Measurements from ENCODE around the gene MLLT3.

Gene MLLT3

GRCh38 chr9:20582150-20582549 is 40.1 kb downstream of the MLLT3 start:
- ATAC-seq (ENCODE audit: low read depth) (no peak), DNase-seq (ENCODE audit: low spot score) (no peak)
- Histone ChIP-seq H3K4me3 (ENCODE audit: severe bottlenecking) (no peak overlapping the region), H3K36me3 (ENCODE audit: low read depth) (no peaks in the 10 kb centered on the region), H3K27ac (ENCODE audit: poor library complexity, severe bottlenecking) (no peak overlapping the region), H3K4me1 (ENCODE audit: insufficient read depth, poor library complexity, severe bottlenecking) (no peaks in the 10 kb centered on the region), H3K27me3 (ENCODE audit: insufficient read depth, poor library complexity, severe bottlenecking) (no peaks in the 10 kb centered on the region), H3K9me3 (ENCODE audit: severe bottlenecking) (no peaks in the 10 kb centered on the region)
- TF ChIP-seq CTCF (IDR thresholded peaks at IDR 0.05; ENCODE audit: poor library complexity, severe bottlenecking): no peak

- DNase-seq (ENCODE audit: low spot score) (no peak), ATAC-seq (ENCODE audit: low read depth) (peak; percentile 44; the same call in 1 of the 3 replicates)
- no peaks in the 10 kb centered on the region for H3K4me1 ChIP-seq (ENCODE audit: insufficient read depth, poor library complexity, severe bottlenecking)
- H3K36me3 ChIP-seq (ENCODE audit: low read depth): no peaks in the 10 kb centered on the region
- no peaks in the 10 kb centered on the region for H3K27me3 ChIP-seq (ENCODE audit: insufficient read depth, poor library complexity, severe bottlenecking)
- no peaks in the 10 kb centered on the region for H3K9me3 ChIP-seq (ENCODE audit: severe bottlenecking)
- H3K27ac ChIP-seq (ENCODE audit: poor library complexity, severe bottlenecking): no peak overlapping the region
- no peak for TF ChIP-seq CTCF (IDR thresholded peaks at IDR 0.05; ENCODE audit: poor library complexity, severe bottlenecking)
- H3K4me3 ChIP-seq (ENCODE audit: severe bottlenecking): no peak overlapping the region
Measured at GRCh38 chr9:20580673-20581072, 41.6 kb downstream of the MLLT3 start.

GRCh38 chr9:20579524-20580314 is 42.6 kb downstream of the MLLT3 start:
- Histone ChIP-seq H3K27ac (ENCODE audit: poor library complexity, severe bottlenecking) (no peak overlapping the region), H3K9me3 (ENCODE audit: severe bottlenecking) (no peaks in the 10 kb centered on the region), H3K27me3 (ENCODE audit: insufficient read depth, poor library complexity, severe bottlenecking) (no peaks in the 10 kb centered on the region), H3K4me3 (ENCODE audit: severe bottlenecking) (no peak overlapping the region), H3K36me3 (ENCODE audit: low read depth) (no peaks in the 10 kb centered on the region), H3K4me1 (ENCODE audit: insufficient read depth, poor library complexity, severe bottlenecking) (no peaks in the 10 kb centered on the region)
- TF ChIP-seq CTCF (IDR thresholded peaks at IDR 0.05; ENCODE audit: poor library complexity, severe bottlenecking): no peak
- no peak; the same call in 2 of the 3 replicates for ATAC-seq (ENCODE audit: low read depth)
- no peak for DNase-seq (ENCODE audit: low spot score)

- TF ChIP-seq CTCF (IDR thresholded peaks at IDR 0.05; ENCODE audit: poor library complexity, severe bottlenecking): no peak
- no peaks in the 10 kb centered on the region for H3K9me3 ChIP-seq (ENCODE audit: severe bottlenecking)
- ATAC-seq (ENCODE audit: low read depth): no peak
Measured at GRCh38 chr9:20573023-20573422, 49.3 kb downstream of the MLLT3 start.

GRCh38 chr9:20570756-20571155 is 51.5 kb downstream of the MLLT3 start:
- H3K4me3 ChIP-seq (ENCODE audit: severe bottlenecking): no peak overlapping the region
- peaks cover 16% of the 10 kb centered on the region for H3K4me1 ChIP-seq (ENCODE audit: insufficient read depth, poor library complexity, severe bottlenecking)
- H3K27me3 ChIP-seq (ENCODE audit: insufficient read depth, poor library complexity, severe bottlenecking): no peaks in the 10 kb centered on the region
- no peak for TF ChIP-seq CTCF (IDR thresholded peaks at IDR 0.05; ENCODE audit: poor library complexity, severe bottlenecking)
- no peak overlapping the region for H3K27ac ChIP-seq (ENCODE audit: poor library complexity, severe bottlenecking)
- H3K9me3 ChIP-seq (ENCODE audit: severe bottlenecking): no peaks in the 10 kb centered on the region
- H3K36me3 ChIP-seq (ENCODE audit: low read depth): no peaks in the 10 kb centered on the region
- DNase-seq (ENCODE audit: low spot score) (no peak), ATAC-seq (ENCODE audit: low read depth) (peak; percentile 71)

More at GRCh38 chr9:20573023-20573422, 49.3 kb downstream of the MLLT3 start:
- Histone ChIP-seq H3K27ac (ENCODE audit: poor library complexity, severe bottlenecking) (no peak overlapping the region), H3K4me3 (ENCODE audit: severe bottlenecking) (no peak overlapping the region), H3K36me3 (ENCODE audit: low read depth) (no peaks in the 10 kb centered on the region), H3K27me3 (ENCODE audit: insufficient read depth, poor library complexity, severe bottlenecking) (no peaks in the 10 kb centered on the region), H3K4me1 (ENCODE audit: insufficient read depth, poor library complexity, severe bottlenecking) (peaks cover 16% of the 10 kb centered on the region)
- no peak for DNase-seq (ENCODE audit: low spot score)

Measured in RWPE2 (cell line).